Karpas-422 (cell line): ENCODE results near the gene MAP7D3. TPM values are rescaled to one million over a fixed set of nuclear protein-coding genes. Genes with fewer than 3 reads are reported as not detected.

Experiments
- DNase-seq: peaks from one replicate; pipeline ENCODE4 v3.0.0-alpha.2; 2015
- H2AFZ ChIP-seq: fragments of 200-600 bp; sonication (generic); 2 replicates; pipeline ENCODE4 v1.6.1; 2014; ENCODE audit warnings: antibody characterized with exemption, low read length, mixed read lengths
- H3K27ac ChIP-seq: fragments of 200-600 bp; sonication (generic); 2 replicates; pipeline ENCODE4 v1.5.1; 2014; ENCODE audit warnings: mild to moderate bottlenecking, low read length, moderate library complexity
- H3K27me3 ChIP-seq: fragments of 200-600 bp; sonication (generic); 2 replicates; pipeline ENCODE4 v1.6.1; 2014; ENCODE audit warnings: low read length, mixed read lengths
- H3K36me3 ChIP-seq: fragments of 200-600 bp; sonication (generic); 2 replicates; pipeline ENCODE4 v1.6.1; 2014; ENCODE audit warnings: low read length, mixed read lengths; ENCODE audit not compliant: insufficient read depth
- H3K4me1 ChIP-seq: fragments of 200-600 bp; sonication (generic); 2 replicates; pipeline ENCODE4 v1.6.1; 2014; ENCODE audit warnings: mild to moderate bottlenecking, low read length, mixed read lengths
- H3K4me2 ChIP-seq: fragments of 200-600 bp; sonication (generic); 2 replicates; pipeline ENCODE4 v1.6.1; 2014; ENCODE audit warnings: low read length, low read depth, mild to moderate bottlenecking; ENCODE audit not compliant: poor library complexity, severe bottlenecking
- H3K4me3 ChIP-seq: fragments of 200-600 bp; sonication (generic); 2 replicates; pipeline ENCODE4 v1.5.1; 2014; ENCODE audit warnings: mild to moderate bottlenecking, antibody characterized with exemption, low read length, mixed read lengths
- H3K79me2 ChIP-seq: fragments of 200-600 bp; sonication (generic); 2 replicates; pipeline ENCODE4 v1.6.1; 2014; ENCODE audit warnings: mild to moderate bottlenecking, low read length, mixed read lengths
- H3K9ac ChIP-seq: fragments of 200-600 bp; sonication (generic); 2 replicates; pipeline ENCODE4 v1.6.0; 2014; ENCODE audit warnings: low read length
- H3K9me2 ChIP-seq: fragments of 200-600 bp; sonication (generic), shearing (Covaris generic); replicated peaks from 2 replicates; pipeline ENCODE4 v1.6.0; 2014; ENCODE audit warnings: mild to moderate bottlenecking, low read length, moderate library complexity; ENCODE audit not compliant: insufficient read depth
- H3K9me3 ChIP-seq: fragments of 300-700, 200-600 bp; sonication (generic); 2 replicates; pipeline ENCODE4 v1.6.1; 2014; ENCODE audit warnings: low read length, mixed read lengths
- H4K20me1 ChIP-seq: fragments of 200-600 bp; sonication (generic); 2 replicates; pipeline ENCODE4 v1.6.1; 2014; ENCODE audit warnings: mild to moderate bottlenecking, antibody characterized with exemption, low read length, low read depth; ENCODE audit not compliant: insufficient read depth
- total RNA-seq: library from RNA; depleted of rRNA; stranded (reverse); fragments of >200 nt; shearing (Covaris generic); gene quantifications from 2 replicates; pipeline ENCODE4 v1.2.3, GENCODE V29; 2014; ENCODE audit warnings: low replicate concordance

Gene MAP7D3
- total RNA-seq, 1 experiment from 2014 or later, result 27.2 TPM

GRCh38 chrX:136183917-136184316 is 67.3 kb downstream of the MAP7D3 start:
- H3K4me1 ChIP-seq, result no peaks in the 10 kb centered on the region
- no peaks in the 10 kb centered on the region for H3K36me3 ChIP-seq
- DNase-seq, result no peak
- no peaks in the 10 kb centered on the region for H3K79me2 ChIP-seq
- no peak overlapping the region for H2AFZ ChIP-seq
- no peak overlapping the region for H3K27ac ChIP-seq
- H3K4me3 ChIP-seq, result no peak overlapping the region
- H4K20me1 ChIP-seq, result no peaks in the 10 kb centered on the region
- no peak overlapping the region for H3K9ac ChIP-seq
- no peaks in the 10 kb centered on the region for H3K9me3 ChIP-seq
- H3K9me2 ChIP-seq, result no peaks in the 10 kb centered on the region
- H3K27me3 ChIP-seq, result no peaks in the 10 kb centered on the region
- no peak overlapping the region for H3K4me2 ChIP-seq

- no peaks in the 10 kb centered on the region for H3K9me2 ChIP-seq
- no peak overlapping the region for H3K4me3 ChIP-seq
- no peak overlapping the region for H3K4me2 ChIP-seq
- H4K20me1 ChIP-seq, result no peaks in the 10 kb centered on the region
- no peaks in the 10 kb centered on the region for H3K36me3 ChIP-seq
- no peak overlapping the region for H3K27ac ChIP-seq
- H3K9ac ChIP-seq, result no peak overlapping the region
- no peak for DNase-seq
- H3K27me3 ChIP-seq, result no peaks in the 10 kb centered on the region
- H3K4me1 ChIP-seq, result no peaks in the 10 kb centered on the region
- no peaks in the 10 kb centered on the region for H3K9me3 ChIP-seq
- H3K79me2 ChIP-seq, result no peaks in the 10 kb centered on the region
- H2AFZ ChIP-seq, result no peak overlapping the region
These were observed 68.0 kb downstream of the MAP7D3 start for GRCh38 chrX:136183172-136183571.

- H2AFZ ChIP-seq, result no peak overlapping the region
These were observed 68.8 kb downstream of the MAP7D3 start for GRCh38 chrX:136182414-136182813.

GRCh38 chrX:136179133-136179532 is 72.1 kb downstream of the MAP7D3 start:
- no peak overlapping the region for H3K9ac ChIP-seq
- H3K27me3 ChIP-seq, result no peaks in the 10 kb centered on the region
- H3K4me3 ChIP-seq, result no peak overlapping the region
- H4K20me1 ChIP-seq, result no peaks in the 10 kb centered on the region
- no peak for DNase-seq
- no peak overlapping the region for H2AFZ ChIP-seq
- H3K4me2 ChIP-seq, result no peak overlapping the region
- H3K9me2 ChIP-seq, result no peaks in the 10 kb centered on the region
- no peaks in the 10 kb centered on the region for H3K36me3 ChIP-seq
- H3K4me1 ChIP-seq, result no peaks in the 10 kb centered on the region
- H3K27ac ChIP-seq, result no peak overlapping the region
- H3K9me3 ChIP-seq, result no peaks in the 10 kb centered on the region
- H3K79me2 ChIP-seq, result no peaks in the 10 kb centered on the region

More at GRCh38 chrX:136182414-136182813, 68.8 kb downstream of the MAP7D3 start:
- Histone ChIP-seq H3K36me3 (no peaks in the 10 kb centered on the region), H3K27ac (no peak overlapping the region), H3K9me3 (no peaks in the 10 kb centered on the region), H3K4me1 (no peaks in the 10 kb centered on the region), H4K20me1 (no peaks in the 10 kb centered on the region), H3K4me2 (no peak overlapping the region), H3K9ac (no peak overlapping the region), H3K27me3 (no peaks in the 10 kb centered on the region), H3K79me2 (no peaks in the 10 kb centered on the region), H3K4me3 (no peak overlapping the region), H3K9me2 (no peaks in the 10 kb centered on the region)
- no peak for DNase-seq

GRCh38 chrX:136176399-136176825 is 74.8 kb downstream of the MAP7D3 start:
- Histone ChIP-seq H3K9me3 (no peaks in the 10 kb centered on the region), H3K4me1 (no peaks in the 10 kb centered on the region), H3K36me3 (no peaks in the 10 kb centered on the region), H3K79me2 (no peaks in the 10 kb centered on the region), H2AFZ (no peak overlapping the region), H3K9ac (no peak overlapping the region), H3K9me2 (no peaks in the 10 kb centered on the region), H3K4me2 (no peak overlapping the region), H3K27ac (no peak overlapping the region), H3K4me3 (no peak overlapping the region), H4K20me1 (no peaks in the 10 kb centered on the region), H3K27me3 (no peaks in the 10 kb centered on the region)
- no peak for DNase-seq

GRCh38 chrX:136171420-136171819 is 79.8 kb downstream of the MAP7D3 start:
- DNase-seq, result no peak
- Histone ChIP-seq H3K36me3 (no peaks in the 10 kb centered on the region), H3K9ac (no peak overlapping the region)

GRCh38 chrX:136170139-136170800 is 80.9 kb downstream of the MAP7D3 start:
- Histone ChIP-seq H3K9me2 (no peaks in the 10 kb centered on the region), H3K4me1 (no peaks in the 10 kb centered on the region), H3K27ac (no peak overlapping the region), H4K20me1 (no peaks in the 10 kb centered on the region), H2AFZ (no peak overlapping the region), H3K9me3 (no peaks in the 10 kb centered on the region), H3K36me3 (no peaks in the 10 kb centered on the region), H3K4me2 (no peak overlapping the region), H3K79me2 (no peaks in the 10 kb centered on the region), H3K27me3 (no peaks in the 10 kb centered on the region), H3K9ac (no peak overlapping the region), H3K4me3 (no peak overlapping the region)
- DNase-seq, result no peak

More at GRCh38 chrX:136171420-136171819, 79.8 kb downstream of the MAP7D3 start:
- Histone ChIP-seq H3K4me1 (no peaks in the 10 kb centered on the region), H3K4me2 (no peak overlapping the region), H3K9me3 (no peaks in the 10 kb centered on the region), H3K4me3 (no peak overlapping the region), H3K79me2 (no peaks in the 10 kb centered on the region), H3K9me2 (no peaks in the 10 kb centered on the region), H3K27ac (no peak overlapping the region), H3K27me3 (no peaks in the 10 kb centered on the region), H2AFZ (no peak overlapping the region), H4K20me1 (no peaks in the 10 kb centered on the region)

- no peak overlapping the region for H3K4me2 ChIP-seq
- no peaks in the 10 kb centered on the region for H4K20me1 ChIP-seq
- no peak for DNase-seq
- H3K4me3 ChIP-seq, result no peak overlapping the region
- no peaks in the 10 kb centered on the region for H3K9me2 ChIP-seq
- no peaks in the 10 kb centered on the region for H3K27me3 ChIP-seq
- no peak overlapping the region for H3K27ac ChIP-seq
- H2AFZ ChIP-seq, result no peak overlapping the region
- no peaks in the 10 kb centered on the region for H3K36me3 ChIP-seq
- H3K4me1 ChIP-seq, result no peaks in the 10 kb centered on the region
- no peaks in the 10 kb centered on the region for H3K79me2 ChIP-seq
- no peaks in the 10 kb centered on the region for H3K9me3 ChIP-seq
- H3K9ac ChIP-seq, result no peak overlapping the region
These were observed 82.1 kb downstream of the MAP7D3 start for GRCh38 chrX:136168929-136169735.
